IPS DF 19.7 (cell line): Measurements from ENCODE around the gene PSG4.
"Not testable (repeated sequence)": the region's sequence is repeated elsewhere in the genome, so short reads cannot be mapped to it uniquely, and the experiment has no call there.

Experiments used
- DNase-seq: peaks from one replicate; pipeline ENCODE4 v3.0.0-alpha.2; 2013; ENCODE audit warnings: low read depth, low spot score

The PSG4 gene

GRCh38 chr19:43205471-43206105 is at the start of gene PSG4:
Gene PSG4, minus strand, starts transcription at chr19:43205638. Its CDS starts 102 bp downstream, at chr19:43205536.
- not testable (repeated sequence) for DNase-seq

- DNase-seq: not testable (repeated sequence)
These were observed 46.0 kb upstream of the PSG4 start for GRCh38 chr19:43251428-43251827.

DNA sequence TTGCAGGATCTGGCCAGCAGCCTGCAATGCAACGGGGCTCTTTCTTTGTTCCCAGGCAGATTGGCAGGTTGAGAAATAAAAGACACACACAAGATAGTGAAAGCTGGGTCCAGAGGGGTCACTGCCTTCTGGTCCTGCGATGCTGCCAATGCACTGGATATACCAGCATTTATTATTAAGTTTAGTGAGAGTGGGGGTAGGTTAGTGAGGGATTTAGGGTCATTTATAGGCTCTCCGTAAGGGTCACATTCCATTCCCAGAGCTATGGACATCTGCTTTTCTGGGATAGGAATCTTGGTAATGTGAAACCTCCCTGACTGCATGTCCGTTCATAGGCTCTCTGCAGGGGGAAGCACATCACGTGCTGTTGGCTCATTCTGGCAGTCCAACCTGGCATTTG is 44.9 kb upstream of the PSG4 start:
- not testable (repeated sequence) for DNase-seq

- DNase-seq: not testable (repeated sequence)
These were observed 43.2 kb upstream of the PSG4 start for GRCh38 chr19:43248635-43249002.

DNA sequence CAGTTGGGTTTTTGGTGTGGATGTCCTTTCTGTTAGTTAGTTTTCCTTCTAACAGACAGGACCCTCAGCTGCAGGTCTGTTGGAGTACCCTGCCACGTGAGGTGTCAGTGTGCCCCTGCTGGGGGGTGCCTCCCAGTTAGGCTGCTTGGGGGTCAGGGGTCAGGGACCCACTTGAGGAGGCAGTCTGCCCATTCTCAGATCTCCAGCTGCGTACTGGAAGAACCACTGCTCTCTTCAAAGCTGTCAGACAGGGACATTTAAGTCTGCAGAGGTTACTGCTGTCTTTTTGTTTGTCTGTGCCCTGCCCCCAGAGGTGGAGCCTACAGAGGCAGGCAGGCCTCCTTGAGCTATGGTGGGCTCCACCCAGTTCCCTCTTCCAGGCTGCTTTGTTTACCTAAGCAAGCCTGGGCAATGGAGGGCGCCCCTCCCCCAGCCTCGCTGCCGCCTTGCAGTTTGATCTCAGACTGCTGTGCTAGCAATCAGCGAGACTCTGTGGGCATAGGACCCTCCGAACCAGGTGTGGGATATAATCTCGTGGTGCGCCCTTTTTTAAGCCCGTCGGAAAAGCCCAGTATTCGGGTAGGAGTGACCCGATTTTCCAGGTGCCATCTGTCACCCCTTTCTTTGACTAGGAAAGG is 41.9 kb upstream of the PSG4 start:
- not testable (repeated sequence) for DNase-seq

DNA sequence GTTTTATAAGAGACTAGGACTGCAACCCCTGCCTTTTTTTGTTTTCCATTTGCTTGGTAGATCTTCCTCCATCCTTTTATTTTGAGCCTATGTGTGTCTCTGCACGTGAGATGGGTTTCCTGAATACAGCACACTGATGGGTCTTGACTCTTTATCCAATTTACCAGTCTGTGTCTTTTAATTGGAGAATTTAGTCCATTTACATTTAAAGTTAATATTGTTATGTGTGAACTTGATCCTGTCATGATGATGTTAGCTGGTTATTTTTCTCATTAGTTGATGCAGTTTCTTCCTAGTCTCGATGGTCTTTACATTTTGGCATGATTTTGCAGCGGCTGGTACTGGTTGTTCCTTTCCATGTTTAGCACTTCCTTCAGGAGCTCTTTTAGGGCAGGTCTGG is 40.4 kb upstream of the PSG4 start:
- not testable (repeated sequence) for DNase-seq

- not testable (repeated sequence) for DNase-seq
These were observed 36.8 kb upstream of the PSG4 start for GRCh38 chr19:43242211-43242610.

- DNase-seq: not testable (repeated sequence)
These were observed 32.8 kb upstream of the PSG4 start for GRCh38 chr19:43238213-43238612.

DNA sequence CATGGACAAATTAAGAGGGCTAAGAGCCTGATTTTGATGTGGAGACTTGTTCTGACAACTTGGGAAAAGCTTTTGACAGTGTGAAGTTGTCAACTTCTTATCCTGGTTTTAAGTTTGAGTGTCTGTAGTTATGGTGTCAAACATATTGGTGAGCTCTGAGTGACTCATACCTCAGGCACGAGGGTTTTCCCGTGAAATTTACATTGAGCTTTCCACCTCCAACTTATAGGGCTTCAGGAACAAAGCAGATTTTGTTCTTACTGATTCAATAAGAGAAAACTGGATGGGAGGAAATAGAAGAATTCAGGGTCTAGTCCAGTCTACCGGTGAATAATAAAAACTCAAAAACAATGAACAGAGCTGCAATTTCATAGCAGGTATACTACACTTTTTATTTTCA is 30.2 kb upstream of the PSG4 start:
- not testable (repeated sequence) for DNase-seq

GRCh38 chr19:43229315-43229714 is 23.9 kb upstream of the PSG4 start:
- no peak for DNase-seq

DNA sequence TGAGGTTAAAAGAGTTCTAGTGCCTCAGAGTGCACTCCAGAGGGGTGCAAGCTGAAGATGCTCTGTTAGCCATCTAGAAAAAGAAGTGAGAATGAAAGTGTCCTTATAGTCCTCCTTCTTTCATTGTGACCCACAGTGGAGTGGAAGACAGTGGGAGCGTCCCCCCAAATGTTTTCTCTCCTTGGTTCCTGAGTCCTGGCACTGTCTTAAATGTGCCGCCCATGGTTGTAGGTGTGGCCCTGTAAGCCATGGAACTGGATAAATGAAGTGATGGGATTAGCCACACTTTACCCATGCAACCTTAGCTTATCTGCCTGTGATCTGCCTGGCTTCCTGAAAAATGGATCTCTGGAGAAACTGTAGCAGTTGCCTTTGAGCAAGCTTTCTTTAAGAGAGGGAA is 23.3 kb upstream of the PSG4 start:
- not testable (repeated sequence) for DNase-seq

- not testable (repeated sequence) for DNase-seq
These were observed 21.5 kb upstream of the PSG4 start for GRCh38 chr19:43226986-43227385.

DNA sequence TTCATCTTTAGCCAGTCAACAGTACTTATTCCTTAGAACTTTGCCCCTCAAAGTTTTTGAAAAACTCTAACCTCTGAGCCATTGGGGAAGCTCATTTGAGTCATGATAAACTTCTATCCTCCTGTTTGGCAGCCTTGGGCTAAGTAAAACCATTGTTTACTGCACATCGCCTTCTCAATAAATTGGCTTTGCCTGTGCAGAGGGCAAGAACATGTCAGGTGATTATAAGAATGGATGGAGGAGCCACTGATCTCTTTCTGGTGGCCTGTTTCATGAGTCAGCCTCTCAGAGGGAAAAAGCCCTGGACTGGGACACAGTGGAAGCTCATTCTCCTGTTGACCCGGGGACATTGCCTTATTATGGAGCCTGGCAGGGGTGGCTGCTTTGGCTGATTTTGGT is 19.4 kb upstream of the PSG4 start:
- no peak for DNase-seq

DNA sequence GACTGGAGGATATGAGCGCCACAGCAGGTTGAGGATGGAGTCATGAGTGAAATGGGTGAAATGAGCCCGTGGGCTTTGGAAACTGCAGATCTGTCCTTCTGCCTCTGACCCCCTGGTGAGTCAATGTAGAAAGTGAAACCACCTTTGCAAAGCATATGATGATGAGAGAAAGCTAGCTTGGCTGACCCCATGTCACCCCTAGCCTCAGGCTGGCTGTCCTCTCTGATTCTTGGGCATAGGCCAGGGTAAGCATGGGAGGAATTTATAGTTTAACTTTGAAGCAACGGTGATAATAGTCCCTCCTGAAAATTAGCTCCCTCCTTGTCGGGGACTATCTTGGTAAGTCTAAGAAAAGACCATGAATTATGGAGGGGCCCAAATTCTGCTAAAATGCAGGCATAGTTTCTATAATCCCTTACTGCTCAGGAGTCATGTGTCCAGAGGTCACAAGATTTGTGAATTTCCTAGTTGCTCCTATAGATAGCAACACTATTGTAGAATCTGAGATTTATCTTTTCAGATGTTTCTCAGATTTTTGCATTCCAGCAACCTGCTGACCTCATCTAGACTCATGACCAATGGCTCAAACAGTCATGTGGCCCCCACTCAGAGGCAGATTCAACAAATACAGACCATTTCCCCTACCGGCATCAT is 18.9 kb upstream of the PSG4 start:
- not testable (repeated sequence) for DNase-seq

DNA sequence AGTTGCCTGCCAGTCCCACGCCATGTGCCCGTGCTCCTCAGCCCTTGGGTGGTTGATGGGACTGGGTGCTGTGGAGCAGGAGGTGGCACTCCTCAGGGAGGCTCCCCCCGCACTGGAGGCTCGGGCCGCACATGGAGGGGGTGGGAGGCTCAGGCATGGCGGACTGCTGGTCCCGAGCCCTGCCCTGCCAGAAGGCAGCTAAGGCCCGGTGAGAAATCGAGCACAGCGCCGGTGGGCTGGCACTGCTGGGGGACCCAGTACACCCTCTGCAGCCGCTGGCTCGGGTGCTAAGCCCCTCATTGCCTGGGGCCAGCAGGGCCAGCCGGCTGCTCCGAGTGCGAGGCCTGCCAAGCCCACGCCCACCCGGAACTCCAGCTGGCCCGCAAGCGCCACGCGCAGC is 16.5 kb upstream of the PSG4 start:
- DNase-seq: not testable (repeated sequence)

- DNase-seq: not testable (repeated sequence)
These were observed 13.7 kb upstream of the PSG4 start for GRCh38 chr19:43219136-43219535.

- not testable (repeated sequence) for DNase-seq
These were observed 10.4 kb upstream of the PSG4 start for GRCh38 chr19:43215881-43216280.

GRCh38 chr19:43207991-43208390 is 2.6 kb upstream of the PSG4 start:
- DNase-seq: no peak

DNA sequence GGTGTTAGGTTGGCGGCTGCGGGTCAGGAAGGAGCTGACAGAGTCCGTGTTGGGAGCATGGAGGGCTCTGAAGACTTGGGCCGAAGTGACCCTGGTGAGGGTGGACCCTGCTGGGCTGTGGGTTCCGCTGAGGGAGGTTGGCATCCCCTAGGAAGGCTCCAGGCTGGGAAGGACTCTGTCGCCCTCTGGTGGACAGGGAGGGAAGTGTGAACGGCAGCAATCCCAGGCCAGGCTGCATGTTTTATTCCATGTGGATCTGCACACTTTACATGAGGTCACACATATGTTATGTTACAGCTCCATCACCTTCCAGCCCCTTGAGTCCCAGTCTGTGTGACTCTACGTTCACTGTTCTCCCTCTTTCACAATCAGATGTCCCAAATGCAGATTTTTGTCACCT is 1.7 kb upstream of the PSG4 start:
- DNase-seq: not testable (repeated sequence)

DNA sequence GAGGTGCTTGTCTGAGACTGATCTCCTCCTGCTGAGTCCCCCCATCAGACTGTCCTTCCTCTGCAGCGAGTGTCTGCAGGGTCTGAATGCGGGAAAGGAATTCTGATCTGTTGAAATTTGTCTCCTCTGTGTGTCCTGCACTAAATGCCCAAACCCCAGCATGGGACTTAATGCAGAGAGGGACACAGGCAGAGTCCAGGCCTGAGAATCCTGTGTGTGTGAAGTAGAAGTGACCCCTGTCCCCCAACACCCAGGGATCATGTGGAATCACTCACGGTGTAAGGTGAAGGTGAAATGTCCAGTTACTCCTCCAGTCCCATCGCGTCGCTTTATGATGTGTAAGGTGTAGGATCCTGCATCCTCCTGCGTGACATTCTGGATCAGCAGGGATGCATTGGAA is 1.8 kb downstream of the PSG4 start:
- not testable (repeated sequence) for DNase-seq

DNA sequence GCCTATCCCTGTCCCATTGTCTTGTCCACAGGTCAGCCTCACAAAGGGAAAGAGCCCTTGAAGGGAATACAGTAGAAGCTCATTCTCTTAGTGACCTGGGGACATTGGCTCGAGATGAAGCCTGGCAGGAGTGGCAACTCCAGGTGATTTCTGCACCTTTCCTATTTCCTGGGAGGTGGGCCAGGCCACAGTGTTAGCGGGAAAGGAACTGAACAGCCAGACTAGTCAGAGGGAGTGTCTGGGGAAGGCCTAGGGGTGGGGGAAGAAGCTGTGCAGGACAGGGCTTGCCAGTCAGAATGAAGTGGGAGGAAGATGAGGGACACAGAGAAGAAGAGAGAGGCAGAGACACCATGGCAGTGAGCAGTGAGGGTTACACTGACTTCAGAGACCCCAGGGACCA is 3.5 kb downstream of the PSG4 start:
- not testable (repeated sequence) for DNase-seq

- not testable (repeated sequence) for DNase-seq
These were observed 4.1 kb downstream of the PSG4 start for GRCh38 chr19:43201337-43201801.
